Measurements from ENCODE around the gene GJA4. TPM values are rescaled to one million over a fixed set of nuclear protein-coding genes. Genes with fewer than 3 reads are reported as not detected.
A peak's percentile ranks its signal among the peaks of the same experiment; 100 is the strongest.

Gene GJA4
- total RNA-seq, 6 donors from 2014 or later: 5.2 to 41.1 (median 19.2) TPM

DNA sequence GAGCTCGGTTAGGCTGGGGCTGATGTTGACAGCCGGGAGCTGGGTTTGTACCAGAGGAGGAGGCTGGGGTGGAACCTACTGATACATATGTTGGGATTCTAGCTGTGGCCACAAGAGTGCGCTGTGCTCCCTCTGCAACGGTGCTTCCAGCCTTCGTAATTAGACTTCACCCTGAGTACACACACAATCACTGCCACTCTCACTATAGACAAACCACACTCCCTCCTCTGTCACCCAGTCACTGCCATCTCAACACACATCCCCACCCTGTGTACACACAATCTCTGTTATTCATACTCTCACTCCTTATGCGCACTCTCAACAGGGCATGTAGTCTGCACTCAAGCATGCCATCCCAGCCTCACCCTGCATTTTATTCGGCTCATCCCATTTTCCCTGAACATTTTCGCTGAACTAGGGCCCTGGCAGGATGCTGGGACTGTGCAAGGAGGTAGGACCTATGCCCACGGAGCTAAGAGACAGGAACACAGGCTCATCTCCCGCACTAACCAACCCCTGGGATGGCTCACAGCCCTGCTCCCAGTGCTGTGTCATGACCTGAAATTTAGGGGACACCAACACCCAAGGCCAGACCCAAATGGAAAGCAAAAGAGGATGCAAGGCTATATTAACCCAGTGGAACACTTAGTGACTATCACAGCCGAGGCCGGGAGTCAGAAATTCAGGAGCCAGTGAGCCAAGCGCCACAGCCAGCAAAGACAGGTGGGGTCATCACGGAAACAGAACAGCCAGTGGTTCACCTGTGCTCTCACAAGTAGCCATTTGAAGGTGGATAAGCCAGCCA lies 6.1 kb upstream of the GJA4 start:
- Histone ChIP-seq H3K36me3 (no peaks in the 10 kb centered on the region), H3K4me1 (peaks cover 3 to 15% (median 14%) of the 10 kb centered on the region in 4 donors), H3K27ac (peak overlapping the region in 1 of 4 donors; percentile 7), H3K4me3 (no peak overlapping the region), H3K27me3 (peaks cover 0 to 11% (median 3%) of the 10 kb centered on the region in 4 donors), H3K9me3 (peaks cover 0 to 3% (median 0%) of the 10 kb centered on the region in 4 donors)
- peak in 1 of 2 donors; percentile 62 for DNase-seq
- ATAC-seq (ENCODE audit: low FRiP score in 2 of 2): peak; percentile 75
- WGBS, 2 donors: 49 to 51% methylated on average over 14 of the region's 14 CpGs
- TF ChIP-seq EP300 (IDR thresholded peaks at IDR 0.05): no peak
- no peak for TF ChIP-seq POLR2A (IDR thresholded peaks at IDR 0.05)
- no peak for TF ChIP-seq POLR2AphosphoS5 (IDR thresholded peaks at IDR 0.05)
- TF ChIP-seq, protein P1, sequence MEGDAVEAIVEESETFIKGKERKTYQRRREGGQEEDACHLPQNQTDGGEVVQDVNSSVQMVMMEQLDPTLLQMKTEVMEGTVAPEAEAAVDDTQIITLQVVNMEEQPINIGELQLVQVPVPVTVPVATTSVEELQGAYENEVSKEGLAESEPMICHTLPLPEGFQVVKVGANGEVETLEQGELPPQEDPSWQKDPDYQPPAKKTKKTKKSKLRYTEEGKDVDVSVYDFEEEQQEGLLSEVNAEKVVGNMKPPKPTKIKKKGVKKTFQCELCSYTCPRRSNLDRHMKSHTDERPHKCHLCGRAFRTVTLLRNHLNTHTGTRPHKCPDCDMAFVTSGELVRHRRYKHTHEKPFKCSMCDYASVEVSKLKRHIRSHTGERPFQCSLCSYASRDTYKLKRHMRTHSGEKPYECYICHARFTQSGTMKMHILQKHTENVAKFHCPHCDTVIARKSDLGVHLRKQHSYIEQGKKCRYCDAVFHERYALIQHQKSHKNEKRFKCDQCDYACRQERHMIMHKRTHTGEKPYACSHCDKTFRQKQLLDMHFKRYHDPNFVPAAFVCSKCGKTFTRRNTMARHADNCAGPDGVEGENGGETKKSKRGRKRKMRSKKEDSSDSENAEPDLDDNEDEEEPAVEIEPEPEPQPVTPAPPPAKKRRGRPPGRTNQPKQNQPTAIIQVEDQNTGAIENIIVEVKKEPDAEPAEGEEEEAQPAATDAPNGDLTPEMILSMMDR (IDR thresholded peaks at IDR 0.05): peak; percentile 71 to 85 (median 78)

DNA sequence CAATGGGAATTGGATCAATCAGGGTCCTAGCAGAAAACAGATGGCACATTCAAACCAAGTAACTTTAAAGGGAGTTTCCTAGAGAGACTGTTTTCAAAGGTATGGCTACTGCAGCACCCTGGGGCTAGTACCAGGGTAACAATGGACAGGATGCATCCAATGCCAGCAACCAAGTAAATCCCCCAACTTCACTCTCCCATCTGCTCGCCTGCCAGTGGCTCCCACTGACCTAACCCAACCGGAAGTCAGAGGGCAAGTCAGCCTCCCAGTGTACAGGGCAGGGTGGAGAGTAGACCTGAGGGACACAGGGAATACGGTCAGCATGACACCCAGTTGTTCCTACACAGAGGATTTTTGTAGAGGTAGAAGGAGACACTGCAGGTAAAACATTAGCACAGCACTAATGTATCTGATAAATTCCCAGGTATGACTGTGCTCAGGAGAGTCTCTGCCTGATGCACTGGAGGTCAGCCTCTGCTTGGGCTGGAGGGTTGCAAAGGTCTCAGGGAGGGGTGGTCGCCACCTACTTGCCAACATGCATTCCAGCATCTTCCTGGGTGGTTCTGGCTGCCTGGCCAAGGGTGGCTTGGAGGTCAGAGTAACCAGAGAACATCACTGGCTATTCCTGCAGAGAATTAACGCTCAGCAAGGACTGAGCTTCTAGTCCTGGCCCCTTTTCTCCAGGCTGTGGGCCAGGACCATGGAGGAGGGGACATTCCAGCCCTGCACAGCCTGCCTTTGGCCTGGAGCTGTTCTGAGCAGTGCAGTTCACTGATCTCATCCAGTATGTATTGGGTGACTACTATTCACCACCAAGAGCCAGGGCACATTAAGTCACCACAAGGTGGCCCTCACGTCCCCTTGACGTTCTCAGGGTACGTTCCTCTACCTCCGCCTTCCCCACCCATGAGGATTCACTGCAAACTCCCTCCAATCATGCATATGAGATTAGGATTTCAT lies 5.1 kb upstream of the GJA4 start:
- Histone ChIP-seq H3K4me3 (no peak overlapping the region), H3K9me3 (peaks cover 0 to 3% (median 0%) of the 10 kb centered on the region in 4 donors), H3K4me1 (peaks cover 0 to 18% (median 13%) of the 10 kb centered on the region in 4 donors), H3K36me3 (no peaks in the 10 kb centered on the region), H3K27me3 (peaks cover 0 to 4% (median 2%) of the 10 kb centered on the region in 4 donors), H3K27ac (peak overlapping the region in 1 of 4 donors; percentile 44)
- no peak for ATAC-seq (ENCODE audit: low FRiP score in 2 of 2)
- 49 to 54% methylated on average over 7 to 9 of the region's 9 CpGs for WGBS, 2 donors
- DNase-seq: no peak
- TF ChIP-seq, protein P1 (IDR thresholded peaks at IDR 0.05): peak in 4 of 6 experiments; percentile 11 to 25 (median 17)
- TF ChIP-seq POLR2AphosphoS5 (IDR thresholded peaks at IDR 0.05) (no peak), POLR2A (IDR thresholded peaks at IDR 0.05) (no peak), EP300 (IDR thresholded peaks at IDR 0.05) (no peak)

DNA sequence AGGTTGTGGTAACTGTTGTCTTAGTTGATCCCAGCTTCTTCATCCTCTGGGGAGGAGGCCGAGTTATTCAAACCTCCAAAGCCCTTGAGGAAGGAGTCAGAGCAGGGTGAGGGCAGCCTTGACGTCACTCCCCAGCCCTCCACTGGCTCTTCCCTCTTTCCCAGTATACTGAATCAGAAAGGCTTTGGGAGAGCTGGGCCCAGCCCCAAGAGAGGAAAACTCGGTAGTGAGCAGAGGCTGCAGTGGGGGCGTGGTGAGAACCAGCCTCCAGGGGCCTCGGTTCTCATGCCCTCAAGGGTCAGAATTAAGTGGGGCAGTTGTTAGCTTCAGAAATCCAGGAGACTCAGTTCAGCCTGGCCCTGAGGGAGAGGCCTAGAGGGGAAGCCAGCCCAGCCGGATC lies 1.8 kb upstream of the GJA4 start:
- H3K9me3 ChIP-seq: peaks cover 0 to 3% (median 0%) of the 10 kb centered on the region in 4 donors
- peak overlapping the region in 1 of 4 donors; percentile 44 for H3K27ac ChIP-seq
- ATAC-seq (ENCODE audit: low FRiP score in 2 of 2): no peak
- TF ChIP-seq POLR2AphosphoS5 (IDR thresholded peaks at IDR 0.05) (no peak), EP300 (IDR thresholded peaks at IDR 0.05) (no peak), POLR2A (IDR thresholded peaks at IDR 0.05) (no peak)
- TF ChIP-seq, protein P1 (IDR thresholded peaks at IDR 0.05): no peak
- WGBS, 2 donors: 72 to 80% methylated on average over 6 of the region's 6 CpGs
- peaks cover 0 to 7% (median 0%) of the 10 kb centered on the region in 4 donors for H3K27me3 ChIP-seq
- H3K4me1 ChIP-seq: peaks cover 0 to 23% (median 15%) of the 10 kb centered on the region in 4 donors
- H3K4me3 ChIP-seq: no peak overlapping the region
- DNase-seq: no peak
- H3K36me3 ChIP-seq: peaks cover 0 to 7% (median 3%) of the 10 kb centered on the region in 4 donors

DNA sequence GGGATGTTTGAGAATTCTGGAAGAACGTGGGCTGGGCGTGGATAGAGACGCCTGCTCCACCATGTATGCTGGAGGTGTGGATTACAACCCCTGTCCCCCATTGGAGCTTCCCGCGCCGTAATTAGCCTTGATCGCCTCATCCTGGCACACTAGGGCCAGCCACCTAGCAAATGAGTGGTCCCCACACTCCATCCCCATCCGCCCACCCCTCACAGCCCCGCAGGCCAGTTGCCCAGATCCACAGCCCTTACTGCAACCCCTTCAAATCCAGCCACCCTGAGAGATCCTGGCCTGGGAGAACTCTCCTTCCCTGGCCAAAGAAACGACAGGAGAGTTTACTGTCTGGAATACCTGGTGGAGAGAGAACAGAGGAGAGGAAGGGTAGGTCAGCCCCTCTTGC lies 375 bp upstream of the GJA4 start:
- H3K4me1 ChIP-seq: peaks cover 0 to 19% (median 10%) of the 10 kb centered on the region in 4 donors
- ATAC-seq (ENCODE audit: low FRiP score in 2 of 2) (no peak), DNase-seq (no peak)
- peak overlapping the region; percentile 72 to 86 (median 82) for H3K27ac ChIP-seq
- peak overlapping the region in 3 of 4 donors; percentile 46 to 55 (median 53) for H3K4me3 ChIP-seq
- no peak for TF ChIP-seq POLR2A (IDR thresholded peaks at IDR 0.05)
- TF ChIP-seq, protein P1 (IDR thresholded peaks at IDR 0.05): no peak
- no peak for TF ChIP-seq EP300 (IDR thresholded peaks at IDR 0.05)
- no peak for TF ChIP-seq POLR2AphosphoS5 (IDR thresholded peaks at IDR 0.05)
- H3K27me3 ChIP-seq: peaks cover 0 to 7% (median 0%) of the 10 kb centered on the region in 4 donors
- H3K36me3 ChIP-seq: peaks cover 0 to 7% (median 3%) of the 10 kb centered on the region in 4 donors
- H3K9me3 ChIP-seq: peaks cover 0 to 3% (median 0%) of the 10 kb centered on the region in 4 donors
- WGBS, 2 donors: 30 to 55% methylated on average over 2 to 10 of the region's 10 CpGs

Measured in upper lobe of left lung (tissue), 6 donors.